Choroid plexus epithelial cell (primary cell): Measurements from ENCODE around the gene MFSD6.

Experiments
- DNase-seq: peaks from one replicate; pipeline ENCODE4 v3.0.0-alpha.2; 2010; ENCODE audit warnings: low read depth
- H3K4me3 ChIP-seq: 2 replicates; pipeline ENCODE4 v1.5.1; 2011; ENCODE audit warnings: low read depth, mild to moderate bottlenecking, control low read depth, low read length, moderate library complexity
- TF ChIP-seq, protein P1 (sequence below): conservative IDR thresholded peaks from 2 replicates; pipeline ENCODE4 v1.5.1; 2011; ENCODE audit warnings: low read depth, mild to moderate bottlenecking, control low read depth, inconsistent platforms, low read length, moderate library complexity

MFSD6 gene

DNA sequence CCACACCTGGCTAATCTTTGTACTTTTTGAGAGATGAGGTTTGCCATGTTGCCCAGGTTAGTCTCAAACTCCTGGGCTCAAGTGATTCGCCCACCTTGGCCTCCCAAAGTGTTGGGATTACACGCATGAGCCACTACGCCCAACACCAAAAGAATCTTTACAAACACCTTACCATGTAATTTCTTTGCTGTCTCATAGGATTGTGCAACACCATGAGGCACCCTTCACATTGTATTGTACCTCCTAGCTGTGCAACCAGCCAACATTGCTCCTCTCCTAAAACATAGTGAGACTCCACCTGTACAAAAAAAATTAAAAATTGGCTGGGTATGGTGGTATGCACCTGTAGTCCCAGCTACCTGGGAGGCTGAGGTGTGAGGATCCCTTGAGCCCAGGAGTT, 3.1 kb upstream of the MFSD6 start:
- no peak overlapping the region for H3K4me3 ChIP-seq
- TF ChIP-seq, protein P1, sequence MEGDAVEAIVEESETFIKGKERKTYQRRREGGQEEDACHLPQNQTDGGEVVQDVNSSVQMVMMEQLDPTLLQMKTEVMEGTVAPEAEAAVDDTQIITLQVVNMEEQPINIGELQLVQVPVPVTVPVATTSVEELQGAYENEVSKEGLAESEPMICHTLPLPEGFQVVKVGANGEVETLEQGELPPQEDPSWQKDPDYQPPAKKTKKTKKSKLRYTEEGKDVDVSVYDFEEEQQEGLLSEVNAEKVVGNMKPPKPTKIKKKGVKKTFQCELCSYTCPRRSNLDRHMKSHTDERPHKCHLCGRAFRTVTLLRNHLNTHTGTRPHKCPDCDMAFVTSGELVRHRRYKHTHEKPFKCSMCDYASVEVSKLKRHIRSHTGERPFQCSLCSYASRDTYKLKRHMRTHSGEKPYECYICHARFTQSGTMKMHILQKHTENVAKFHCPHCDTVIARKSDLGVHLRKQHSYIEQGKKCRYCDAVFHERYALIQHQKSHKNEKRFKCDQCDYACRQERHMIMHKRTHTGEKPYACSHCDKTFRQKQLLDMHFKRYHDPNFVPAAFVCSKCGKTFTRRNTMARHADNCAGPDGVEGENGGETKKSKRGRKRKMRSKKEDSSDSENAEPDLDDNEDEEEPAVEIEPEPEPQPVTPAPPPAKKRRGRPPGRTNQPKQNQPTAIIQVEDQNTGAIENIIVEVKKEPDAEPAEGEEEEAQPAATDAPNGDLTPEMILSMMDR = no peak
- no peak for DNase-seq

DNA sequence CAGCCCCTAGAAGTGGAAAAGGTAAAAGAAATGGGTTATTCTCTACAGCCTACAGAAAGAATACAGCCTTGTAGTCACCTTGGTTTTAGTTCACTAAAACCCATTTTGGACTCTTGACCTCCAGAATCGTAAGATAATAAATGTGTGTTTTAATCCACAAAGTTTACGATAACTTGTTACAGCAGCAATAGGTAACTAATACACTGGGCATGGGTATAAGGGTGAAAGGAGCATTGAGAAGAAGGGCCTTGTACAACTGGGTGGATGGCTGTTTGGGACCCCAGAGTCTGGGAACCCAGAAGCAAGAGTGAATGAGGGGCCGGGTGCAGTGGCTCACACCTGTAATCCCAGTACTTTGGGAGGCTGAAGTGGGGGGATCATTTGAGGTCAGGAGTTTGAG, 2.2 kb upstream of the MFSD6 start:
- DNase-seq = no peak
- H3K4me3 ChIP-seq = no peak overlapping the region
- TF ChIP-seq, protein P1 = no peak

DNA sequence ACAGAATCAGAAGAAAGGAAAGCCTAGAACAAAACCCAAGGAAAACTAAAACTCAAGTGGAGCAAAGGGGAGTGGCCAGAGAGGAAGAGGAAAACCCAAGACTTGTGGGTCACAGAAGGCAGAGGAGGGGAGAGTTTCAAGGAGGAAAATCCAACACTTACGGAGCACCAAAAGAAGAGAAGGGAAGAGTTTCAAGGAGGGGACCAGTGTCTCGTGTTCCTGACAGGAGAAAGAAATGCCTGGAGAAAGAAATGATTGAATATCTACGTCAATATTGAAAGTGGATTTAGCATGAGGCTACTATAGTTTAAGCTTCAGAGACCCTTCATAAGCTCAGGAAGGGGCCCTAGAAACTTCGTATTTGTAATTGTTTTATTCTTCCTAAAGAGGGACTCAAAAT, 1.4 kb upstream of the MFSD6 start:
- H3K4me3 ChIP-seq = no peak overlapping the region
- no peak for DNase-seq
- TF ChIP-seq, protein P1 = no peak

DNA sequence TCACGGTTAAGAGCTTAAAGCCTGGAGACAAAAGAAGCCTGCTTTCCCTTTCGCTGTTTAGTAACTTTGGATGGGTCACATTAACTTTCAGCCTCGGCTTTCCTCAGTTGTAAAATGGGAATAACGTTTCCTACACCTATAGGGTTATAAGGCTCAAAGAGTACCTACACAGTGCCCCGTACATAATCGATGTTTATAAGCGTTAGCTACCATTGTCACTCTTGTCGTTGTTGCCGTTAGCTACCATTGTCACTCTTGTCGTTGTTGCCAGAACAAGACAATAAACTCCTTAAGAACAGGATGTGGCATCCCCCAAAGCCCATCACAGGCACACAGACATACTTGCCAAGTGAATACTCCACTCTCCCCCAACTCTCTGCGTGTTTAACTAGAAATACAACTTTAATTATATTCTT, 901 bp upstream of the MFSD6 start:
- DNase-seq = no peak
- TF ChIP-seq, protein P1 = no peak
- H3K4me3 ChIP-seq = no peak overlapping the region

DNA sequence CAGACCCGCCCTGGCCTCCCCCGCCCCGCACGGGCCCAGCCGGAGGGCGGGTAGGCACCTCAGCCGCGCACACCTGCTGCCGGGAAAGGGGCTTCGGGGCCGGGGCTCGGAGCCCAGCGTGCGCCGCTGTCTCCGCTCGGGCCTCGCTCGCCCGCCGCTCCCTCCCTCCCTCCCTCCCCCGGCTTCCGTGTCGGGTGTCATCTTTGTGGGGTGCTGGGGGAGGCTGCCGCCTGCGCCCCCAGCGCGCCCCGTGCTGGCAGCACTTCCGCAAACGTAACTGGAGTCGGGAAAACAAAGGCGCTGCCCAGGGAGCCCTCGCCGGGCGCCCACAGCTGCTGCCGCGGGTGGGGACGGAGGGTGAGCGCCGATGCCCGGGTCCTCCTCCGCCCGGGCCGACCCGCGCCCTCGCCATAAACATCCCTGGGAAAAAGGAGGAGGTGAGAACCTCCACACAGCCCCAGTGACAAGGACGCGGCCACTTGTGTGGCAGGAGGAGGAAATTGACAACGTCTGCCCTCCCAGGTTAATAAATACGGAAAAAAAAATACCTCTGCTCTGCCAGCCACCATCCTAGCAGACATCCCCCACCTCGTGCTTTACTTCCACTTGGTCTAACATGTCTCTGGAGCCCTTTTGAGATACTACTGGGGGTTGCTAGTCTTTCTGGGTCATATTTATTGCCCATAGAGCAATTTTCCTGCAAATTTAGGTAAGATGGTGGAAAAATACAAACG, 550 bp downstream of the MFSD6 start:
- TF ChIP-seq, protein P1 = no peak
- DNase-seq = no peak
- peak overlapping the region; percentile 59 for H3K4me3 ChIP-seq

DNA sequence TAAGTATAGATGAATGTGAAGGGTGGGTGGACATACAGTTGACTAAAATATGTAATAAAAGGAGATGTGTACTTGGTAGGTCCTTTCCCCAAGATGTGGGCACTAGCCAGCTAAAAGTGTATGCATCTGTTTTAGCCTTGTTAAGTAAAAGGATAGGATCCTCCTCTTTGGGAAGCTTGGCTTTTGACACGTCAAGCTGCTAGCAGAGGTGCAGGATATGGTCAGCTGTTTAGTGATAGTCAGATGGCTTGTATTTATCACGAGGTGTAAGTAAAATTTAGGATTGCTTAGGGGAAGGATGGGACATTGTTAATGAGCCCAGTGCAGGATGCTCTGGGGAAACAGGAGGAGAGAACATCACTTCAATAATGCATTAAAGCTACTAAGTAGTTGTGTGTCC, 1.5 kb downstream of the MFSD6 start:
- no peak for DNase-seq
- TF ChIP-seq, protein P1 = no peak
- H3K4me3 ChIP-seq = no peak overlapping the region

DNA sequence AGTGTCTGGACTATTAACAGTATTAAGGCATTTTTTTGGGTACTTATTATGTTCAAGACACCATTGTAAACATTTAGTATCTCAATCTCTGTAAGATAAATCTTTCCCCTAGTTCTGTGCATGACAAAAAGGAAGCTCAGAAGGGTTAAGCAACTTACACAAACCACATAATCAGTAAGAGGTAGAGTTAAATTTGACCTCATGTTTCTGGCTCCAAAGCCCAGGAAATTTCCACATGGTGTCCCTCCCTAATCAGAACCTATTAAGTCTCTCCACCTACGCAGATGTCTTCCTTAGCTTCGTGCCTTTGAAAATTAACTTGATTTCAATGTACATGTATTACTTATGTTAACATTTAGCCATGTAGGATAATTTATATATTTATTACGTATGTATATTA, 2.0 kb downstream of the MFSD6 start:
- no peak for DNase-seq
- H3K4me3 ChIP-seq = no peak overlapping the region
- TF ChIP-seq, protein P1 = no peak
